ENCODE measurements around the gene PACSIN2.

- TF ChIP-seq, protein P1, sequence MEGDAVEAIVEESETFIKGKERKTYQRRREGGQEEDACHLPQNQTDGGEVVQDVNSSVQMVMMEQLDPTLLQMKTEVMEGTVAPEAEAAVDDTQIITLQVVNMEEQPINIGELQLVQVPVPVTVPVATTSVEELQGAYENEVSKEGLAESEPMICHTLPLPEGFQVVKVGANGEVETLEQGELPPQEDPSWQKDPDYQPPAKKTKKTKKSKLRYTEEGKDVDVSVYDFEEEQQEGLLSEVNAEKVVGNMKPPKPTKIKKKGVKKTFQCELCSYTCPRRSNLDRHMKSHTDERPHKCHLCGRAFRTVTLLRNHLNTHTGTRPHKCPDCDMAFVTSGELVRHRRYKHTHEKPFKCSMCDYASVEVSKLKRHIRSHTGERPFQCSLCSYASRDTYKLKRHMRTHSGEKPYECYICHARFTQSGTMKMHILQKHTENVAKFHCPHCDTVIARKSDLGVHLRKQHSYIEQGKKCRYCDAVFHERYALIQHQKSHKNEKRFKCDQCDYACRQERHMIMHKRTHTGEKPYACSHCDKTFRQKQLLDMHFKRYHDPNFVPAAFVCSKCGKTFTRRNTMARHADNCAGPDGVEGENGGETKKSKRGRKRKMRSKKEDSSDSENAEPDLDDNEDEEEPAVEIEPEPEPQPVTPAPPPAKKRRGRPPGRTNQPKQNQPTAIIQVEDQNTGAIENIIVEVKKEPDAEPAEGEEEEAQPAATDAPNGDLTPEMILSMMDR (IDR thresholded peaks at IDR 0.05): no peak
- no peak for TF ChIP-seq POLR2A (IDR thresholded peaks at IDR 0.05)
- TF ChIP-seq POLR2AphosphoS5 (IDR thresholded peaks at IDR 0.05; ENCODE audit: insufficient read depth in 1 of 2, low read depth in 1 of 2): no peak
Measured at GRCh38 chr22:42909363-42910058, 105.4 kb downstream of the PACSIN2 start.
